ENCODE data around the gene HPS1.

The HPS1 gene

GRCh38 chr10:98488669-98489430, 42.1 kb upstream of the HPS1 start:
- H3K4me3 ChIP-seq (ENCODE audit: insufficient read depth, low read length, poor library complexity, severe bottlenecking): no peak overlapping the region
- no peak overlapping the region for H2AFZ ChIP-seq (ENCODE audit: low read depth, low read length, severe bottlenecking)
- H3K9me3 ChIP-seq (ENCODE audit: insufficient read depth, low read length): no peaks in the 10 kb centered on the region
- no peaks in the 10 kb centered on the region for H3F3A ChIP-seq (ENCODE audit: insufficient read depth)
- H3K9me2 ChIP-seq (replicated peaks; ENCODE audit: insufficient read depth, low read length): no peaks in the 10 kb centered on the region
- H4K20me1 ChIP-seq (ENCODE audit: low read depth, low read length): no peaks in the 10 kb centered on the region
- H3K27ac ChIP-seq (ENCODE audit: low read depth, low read length): no peak overlapping the region
- TF ChIP-seq EZH2phosphoT487 (conservative IDR thresholded peaks at IDR 0.05; ENCODE audit: low read length) (no peak), CTCF (IDR thresholded peaks at IDR 0.05; ENCODE audit: insufficient read depth, low read length, poor library complexity, severe bottlenecking) (no peak)
- no peaks in the 10 kb centered on the region for H3K36me3 ChIP-seq (ENCODE audit: low read length)
- no peak overlapping the region for H3K9ac ChIP-seq (ENCODE audit: low read length)
- no peak overlapping the region for H3K4me2 ChIP-seq (ENCODE audit: low read depth, low read length, poor library complexity, severe bottlenecking)
- no peaks in the 10 kb centered on the region for H3K27me3 ChIP-seq (ENCODE audit: low read length)
- no peaks in the 10 kb centered on the region for H3K79me2 ChIP-seq (ENCODE audit: insufficient read depth, low read length)

- no peak for TF ChIP-seq EZH2phosphoT487 (conservative IDR thresholded peaks at IDR 0.05; ENCODE audit: low read length)
- no peak for TF ChIP-seq CTCF (IDR thresholded peaks at IDR 0.05; ENCODE audit: insufficient read depth, low read length, poor library complexity, severe bottlenecking)
- H3K4me3 ChIP-seq (ENCODE audit: insufficient read depth, low read length, poor library complexity, severe bottlenecking): no peak overlapping the region
- H3K36me3 ChIP-seq (ENCODE audit: low read length): no peaks in the 10 kb centered on the region
- H4K20me1 ChIP-seq (ENCODE audit: low read depth, low read length): no peaks in the 10 kb centered on the region
- H3K9ac ChIP-seq (ENCODE audit: low read length): no peak overlapping the region
- no peak overlapping the region for H2AFZ ChIP-seq (ENCODE audit: low read depth, low read length, severe bottlenecking)
- no peaks in the 10 kb centered on the region for H3K9me2 ChIP-seq (replicated peaks; ENCODE audit: insufficient read depth, low read length)
- no peak overlapping the region for H3K4me2 ChIP-seq (ENCODE audit: low read depth, low read length, poor library complexity, severe bottlenecking)
- H3K9me3 ChIP-seq (ENCODE audit: insufficient read depth, low read length): no peaks in the 10 kb centered on the region
- no peaks in the 10 kb centered on the region for H3K27me3 ChIP-seq (ENCODE audit: low read length)
- H3K27ac ChIP-seq (ENCODE audit: low read depth, low read length): no peak overlapping the region
- no peaks in the 10 kb centered on the region for H3F3A ChIP-seq (ENCODE audit: insufficient read depth)
- no peaks in the 10 kb centered on the region for H3K79me2 ChIP-seq (ENCODE audit: insufficient read depth, low read length)
These were observed 40.9 kb upstream of the HPS1 start for GRCh38 chr10:98487649-98488048.

- TF ChIP-seq EZH2phosphoT487 (conservative IDR thresholded peaks at IDR 0.05; ENCODE audit: low read length) (no peak), CTCF (IDR thresholded peaks at IDR 0.05; ENCODE audit: insufficient read depth, low read length, poor library complexity, severe bottlenecking) (no peak)
- Histone ChIP-seq H3K4me3 (ENCODE audit: insufficient read depth, low read length, poor library complexity, severe bottlenecking) (no peak overlapping the region), H3K27ac (ENCODE audit: low read depth, low read length) (no peak overlapping the region), H3K9ac (ENCODE audit: low read length) (no peak overlapping the region), H2AFZ (ENCODE audit: low read depth, low read length, severe bottlenecking) (no peak overlapping the region), H3K79me2 (ENCODE audit: insufficient read depth, low read length) (no peaks in the 10 kb centered on the region), H3K9me2 (replicated peaks; ENCODE audit: insufficient read depth, low read length) (no peaks in the 10 kb centered on the region), H3K4me2 (ENCODE audit: low read depth, low read length, poor library complexity, severe bottlenecking) (no peak overlapping the region), H3F3A (ENCODE audit: insufficient read depth) (no peaks in the 10 kb centered on the region), H3K9me3 (ENCODE audit: insufficient read depth, low read length) (no peaks in the 10 kb centered on the region), H3K36me3 (ENCODE audit: low read length) (no peaks in the 10 kb centered on the region), H3K27me3 (ENCODE audit: low read length) (no peaks in the 10 kb centered on the region), H4K20me1 (ENCODE audit: low read depth, low read length) (no peaks in the 10 kb centered on the region)
These were observed 39.7 kb upstream of the HPS1 start for GRCh38 chr10:98486421-98486820.

Data from SU-DHL-6 (cell line).